Liver (tissue), 9 donors: ENCODE results near the gene VPS39. TPM values are rescaled to one million over a fixed set of nuclear protein-coding genes. Genes with fewer than 3 reads are reported as not detected.

ENCODE experiments used
- DNase-seq: peaks from one replicate; pipeline ENCODE4 v3.0.0-alpha.2; 2017; ENCODE audit warnings: low spot score
- H3K27ac ChIP-seq, 2 donors: one replicate each; pipeline ENCODE4 v1.7.0; 2013; ENCODE audit warnings: inconsistent platforms in 2 of 2, low read length in 2 of 2, control low read depth in 1 of 2, low read depth in 1 of 2, mild to moderate bottlenecking in 1 of 2
- H3K27me3 ChIP-seq, 4 donors: one replicate each; pipeline versions ENCODE4 v1.6.1 to v1.7.0; 2013; ENCODE audit warnings: low read length in 3 of 4, inconsistent platforms in 1 of 4, mild to moderate bottlenecking in 1 of 4, moderate library complexity in 1 of 4; ENCODE audit not compliant: control insufficient read depth in 4 of 4, insufficient read depth in 4 of 4
- H3K36me3 ChIP-seq, 4 donors: one replicate each; pipeline versions ENCODE4 v1.6.1 to v1.7.0; 2013; ENCODE audit warnings: low read length in 3 of 4, mild to moderate bottlenecking in 3 of 4, low read depth in 1 of 4, moderate library complexity in 1 of 4; ENCODE audit not compliant: control insufficient read depth in 4 of 4, insufficient read depth in 3 of 4
- H3K4me1 ChIP-seq, 4 donors: one replicate each; pipeline versions ENCODE4 v1.6.1 to v1.7.0; 2013; ENCODE audit warnings: low read length in 3 of 4, mild to moderate bottlenecking in 3 of 4, moderate library complexity in 1 of 4; ENCODE audit not compliant: control insufficient read depth in 4 of 4, insufficient read depth in 4 of 4
- H3K4me3 ChIP-seq, 3 donors: one replicate each; pipeline versions ENCODE4 v1.6.1 to v1.7.0; 2013; ENCODE audit warnings: low read length in 3 of 3, control low read depth in 1 of 3, low read depth in 1 of 3, mild to moderate bottlenecking in 1 of 3
- H3K9ac ChIP-seq, 2 donors: one replicate each; pipeline ENCODE4 v1.7.0; 2013; ENCODE audit warnings: low read length in 2 of 2, mild to moderate bottlenecking in 2 of 2, moderate library complexity in 2 of 2, control low read depth in 1 of 2, low read depth in 1 of 2
- H3K9me3 ChIP-seq, 4 donors: one replicate each; pipeline versions ENCODE4 v1.6.1 to v1.7.0; 2013; ENCODE audit warnings: low read length in 3 of 4; ENCODE audit not compliant: control insufficient read depth in 4 of 4
- ATF3 ChIP-seq: IDR thresholded peaks from 2 replicates; pipeline ENCODE4 v1.6.1; 2016; ENCODE audit warnings: antibody characterized with exemption
- EGR1 ChIP-seq, 2 donors: IDR thresholded peaks; 2 replicates each; pipeline ENCODE4 v1.6.1; 2016 to 2018; ENCODE audit warnings: antibody characterized with exemption in 2 of 2, low read depth in 2 of 2
- FOXA1 ChIP-seq: IDR thresholded peaks from 2 replicates; pipeline ENCODE4 v1.6.1; 2016; ENCODE audit warnings: antibody characterized with exemption
- FOXA2 ChIP-seq: IDR thresholded peaks from 2 replicates; pipeline ENCODE4 v1.6.1; 2016; ENCODE audit warnings: antibody characterized with exemption
- GABPA ChIP-seq, 2 donors: IDR thresholded peaks in 1 of 2; conservative IDR thresholded peaks in 1 of 2; 2 replicates each; pipeline ENCODE4 v1.6.1; 2016; ENCODE audit warnings: antibody characterized with exemption in 2 of 2, mild to moderate bottlenecking in 1 of 2, moderate library complexity in 1 of 2
- HNF4A ChIP-seq, 2 donors: conservative IDR thresholded peaks; 2 replicates each; pipeline ENCODE4 v1.6.1; 2016; ENCODE audit warnings: antibody characterized with exemption in 2 of 2, mild to moderate bottlenecking in 2 of 2
- HNF4G ChIP-seq: IDR thresholded peaks from 2 replicates; pipeline ENCODE4 v1.6.1; 2016; ENCODE audit warnings: antibody characterized with exemption
- JUND ChIP-seq, 2 donors: IDR thresholded peaks; 2 replicates each; pipeline ENCODE4 v1.6.1; 2016; ENCODE audit warnings: antibody characterized with exemption in 2 of 2
- MAX ChIP-seq: IDR thresholded peaks from 2 replicates; pipeline ENCODE4 v1.6.1; 2016; ENCODE audit warnings: antibody characterized with exemption
- NR2F2 ChIP-seq: IDR thresholded peaks from 2 replicates; pipeline ENCODE4 v1.6.1; 2016; ENCODE audit warnings: antibody characterized with exemption
- RAD21 ChIP-seq, 2 donors: IDR thresholded peaks; 2 replicates each; pipeline ENCODE4 v1.6.1; 2016; ENCODE audit warnings: antibody characterized with exemption in 2 of 2, mild to moderate bottlenecking in 2 of 2
- REST ChIP-seq: IDR thresholded peaks from 2 replicates; pipeline ENCODE4 v1.6.1; 2016; ENCODE audit warnings: antibody characterized with exemption, mild to moderate bottlenecking
- SP1 ChIP-seq: IDR thresholded peaks from 2 replicates; pipeline ENCODE4 v1.6.1; 2018; ENCODE audit warnings: antibody characterized with exemption, mild to moderate bottlenecking
- TAF1 ChIP-seq: conservative IDR thresholded peaks from 2 replicates; pipeline ENCODE4 v1.6.1; 2016; ENCODE audit warnings: antibody characterized with exemption, mild to moderate bottlenecking
- YY1 ChIP-seq: IDR thresholded peaks from 2 replicates; pipeline ENCODE4 v1.6.1; 2016; ENCODE audit warnings: antibody characterized with exemption, mild to moderate bottlenecking
- WGBS: extraction: QIAGEN DNeasy Blood & Tissue Kit; methylation state at CpG from one replicate; pipeline ENCODE4 v1.1.7; 2013; 5-methylcytosine and 5-hydroxymethylcytosine counted together
- polyA plus RNA-seq, 2 donors: library from polyadenylated mRNA; stranded (reverse) in 1 of 2; unstranded in 1 of 2; fragments of 200-250 nt in 1 of 2; fragments of >200 nt in 1 of 2; fragmentation: Nextera tagmentation in 1 of 2; extraction: Ambion mirVana in 1 of 2; gene quantifications; one replicate each; pipeline versions ENCODE4 v1.2.1 to v1.2.3, GENCODE V29; 2013 to 2015
- total RNA-seq, 2 donors: library from RNA; depleted of rRNA; stranded (reverse); fragments of >200 nt; gene quantifications; one replicate each; pipeline ENCODE4 v1.2.3, GENCODE V29; 2014
- TF ChIP-seq, protein P1 (sequence below): fragments of 150-350 bp; IDR thresholded peaks from 2 replicates; pipeline ENCODE4 v1.5.1; 2017; ENCODE audit warnings: improper control_type of control experiment, low read depth, low read length; ENCODE audit not compliant: missing input control
- TF ChIP-seq, protein P2 (sequence below): IDR thresholded peaks from 2 replicates; pipeline ENCODE4 v1.6.1; 2016; ENCODE audit warnings: antibody characterized with exemption
- donor health status: healthy.
- donor health status: healthy.
- donor health status: healthy.
- donor health status: healthy.
- donor health status: healthy.

VPS39 gene
- total and polyA plus RNA-seq, 4 donors, result 11.1 to 41.2 (median 16.8) TPM

- H3K4me3 ChIP-seq, result no peak overlapping the region
- 91% methylated on average over 2 of the region's 2 CpGs for WGBS
- no peak for TF ChIP-seq EGR1 (IDR thresholded peaks at IDR 0.05; ENCODE audit: low read depth in 2 of 2)
- no peak overlapping the region for H3K9ac ChIP-seq
- no peak for DNase-seq
- H3K36me3 ChIP-seq, result peaks cover 7 to 70% (median 58%) of the 10 kb centered on the region in 4 donors
- no peaks in the 10 kb centered on the region for H3K4me1 ChIP-seq
- H3K9me3 ChIP-seq, result no peaks in the 10 kb centered on the region
- H3K27ac ChIP-seq, result no peak overlapping the region
- no peaks in the 10 kb centered on the region for H3K27me3 ChIP-seq
Measured at GRCh38 chr15:42217568-42217967, 9.5 kb upstream of the VPS39 start.

GRCh38 chr15:42215913-42216829, 8.1 kb upstream of the VPS39 start:
- Histone ChIP-seq H3K27me3 (no peaks in the 10 kb centered on the region), H3K27ac (no peak overlapping the region), H3K4me3 (no peak overlapping the region), H3K9ac (no peak overlapping the region), H3K4me1 (no peaks in the 10 kb centered on the region), H3K9me3 (no peaks in the 10 kb centered on the region), H3K36me3 (peaks cover 10 to 81% (median 60%) of the 10 kb centered on the region in 4 donors)
- 93% methylated on average over 4 of the region's 4 CpGs for WGBS
- TF ChIP-seq RAD21 (IDR thresholded peaks at IDR 0.05) (peak in 1 of 2 donors; percentile 12), NR2F2 (no peak), TAF1 (no peak), EGR1 (IDR thresholded peaks at IDR 0.05; ENCODE audit: low read depth in 2 of 2) (no peak), SP1 (no peak)
- no peak for DNase-seq

DNA sequence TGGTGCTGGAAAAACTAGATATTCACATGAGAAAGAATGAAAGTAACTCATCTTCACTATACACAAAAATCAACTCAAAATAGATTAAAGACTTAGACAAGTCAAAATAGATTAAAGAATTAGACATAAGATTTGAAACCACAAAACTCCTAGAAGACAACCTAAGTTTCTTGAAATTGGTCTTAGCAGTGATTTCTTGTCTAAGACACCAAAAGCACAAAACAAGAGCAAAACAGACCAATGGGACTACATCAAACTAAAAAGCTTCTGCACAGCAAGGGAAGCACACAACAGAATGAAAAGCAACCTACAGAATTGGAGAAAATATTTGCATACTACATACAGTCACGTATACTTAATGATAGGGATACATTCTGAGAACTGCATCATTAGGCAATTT, 6.5 kb upstream of the VPS39 start:
- no peaks in the 10 kb centered on the region for H3K4me1 ChIP-seq
- H3K36me3 ChIP-seq, result peaks cover 10 to 83% (median 55%) of the 10 kb centered on the region in 4 donors
- WGBS, result 94% methylated on average over 1 of the region's 1 CpG
- no peaks in the 10 kb centered on the region for H3K9me3 ChIP-seq
- H3K27ac ChIP-seq, result no peak overlapping the region
- TF ChIP-seq FOXA1 (no peak), NR2F2 (no peak), YY1 (no peak), ATF3 (no peak), FOXA2 (no peak), SP1 (no peak), HNF4A (conservative IDR thresholded peaks at IDR 0.05) (no peak), JUND (IDR thresholded peaks at IDR 0.05) (no peak), MAX (no peak), EGR1 (IDR thresholded peaks at IDR 0.05; ENCODE audit: low read depth in 2 of 2) (no peak), REST (no peak), HNF4G (no peak), GABPA (IDR thresholded peaks at IDR 0.05 in 1 of 2, conservative IDR thresholded peaks at IDR 0.05 in 1 of 2) (no peak), TAF1 (no peak)
- TF ChIP-seq, protein P1, sequence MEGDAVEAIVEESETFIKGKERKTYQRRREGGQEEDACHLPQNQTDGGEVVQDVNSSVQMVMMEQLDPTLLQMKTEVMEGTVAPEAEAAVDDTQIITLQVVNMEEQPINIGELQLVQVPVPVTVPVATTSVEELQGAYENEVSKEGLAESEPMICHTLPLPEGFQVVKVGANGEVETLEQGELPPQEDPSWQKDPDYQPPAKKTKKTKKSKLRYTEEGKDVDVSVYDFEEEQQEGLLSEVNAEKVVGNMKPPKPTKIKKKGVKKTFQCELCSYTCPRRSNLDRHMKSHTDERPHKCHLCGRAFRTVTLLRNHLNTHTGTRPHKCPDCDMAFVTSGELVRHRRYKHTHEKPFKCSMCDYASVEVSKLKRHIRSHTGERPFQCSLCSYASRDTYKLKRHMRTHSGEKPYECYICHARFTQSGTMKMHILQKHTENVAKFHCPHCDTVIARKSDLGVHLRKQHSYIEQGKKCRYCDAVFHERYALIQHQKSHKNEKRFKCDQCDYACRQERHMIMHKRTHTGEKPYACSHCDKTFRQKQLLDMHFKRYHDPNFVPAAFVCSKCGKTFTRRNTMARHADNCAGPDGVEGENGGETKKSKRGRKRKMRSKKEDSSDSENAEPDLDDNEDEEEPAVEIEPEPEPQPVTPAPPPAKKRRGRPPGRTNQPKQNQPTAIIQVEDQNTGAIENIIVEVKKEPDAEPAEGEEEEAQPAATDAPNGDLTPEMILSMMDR, result no peak
- TF ChIP-seq, protein P2, sequence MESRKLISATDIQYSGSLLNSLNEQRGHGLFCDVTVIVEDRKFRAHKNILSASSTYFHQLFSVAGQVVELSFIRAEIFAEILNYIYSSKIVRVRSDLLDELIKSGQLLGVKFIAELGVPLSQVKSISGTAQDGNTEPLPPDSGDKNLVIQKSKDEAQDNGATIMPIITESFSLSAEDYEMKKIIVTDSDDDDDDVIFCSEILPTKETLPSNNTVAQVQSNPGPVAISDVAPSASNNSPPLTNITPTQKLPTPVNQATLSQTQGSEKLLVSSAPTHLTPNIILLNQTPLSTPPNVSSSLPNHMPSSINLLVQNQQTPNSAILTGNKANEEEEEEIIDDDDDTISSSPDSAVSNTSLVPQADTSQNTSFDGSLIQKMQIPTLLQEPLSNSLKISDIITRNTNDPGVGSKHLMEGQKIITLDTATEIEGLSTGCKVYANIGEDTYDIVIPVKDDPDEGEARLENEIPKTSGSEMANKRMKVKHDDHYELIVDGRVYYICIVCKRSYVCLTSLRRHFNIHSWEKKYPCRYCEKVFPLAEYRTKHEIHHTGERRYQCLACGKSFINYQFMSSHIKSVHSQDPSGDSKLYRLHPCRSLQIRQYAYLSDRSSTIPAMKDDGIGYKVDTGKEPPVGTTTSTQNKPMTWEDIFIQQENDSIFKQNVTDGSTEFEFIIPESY, result no peak
- no peak overlapping the region for H3K4me3 ChIP-seq
- no peak overlapping the region for H3K9ac ChIP-seq
- no peak for DNase-seq
- no peaks in the 10 kb centered on the region for H3K27me3 ChIP-seq
